ENCODE results near the gene ESPN.

- TF ChIP-seq CTCF (optimal IDR thresholded peaks at IDR 0.05 in 1 of 3, IDR thresholded peaks at IDR 0.05 in 1 of 3, conservative IDR thresholded peaks at IDR 0.05 in 1 of 3; ENCODE audit: extremely low read depth in 1 of 3, insufficient read depth in 2 of 3, low read length in 3 of 3) (no peak), EZH2 (IDR thresholded peaks at IDR 0.05; ENCODE audit: low read length) (no peak)
These were observed 51.9 kb downstream of the ESPN start for GRCh38 chr1:6476483-6476882.
